Stimulated activated CD8-positive, alpha-beta memory T cell treated with anti-CD3 and anti-CD28 coated beads, Interleukin-12 subunit alpha, Interleukin-12 subunit beta, amount 100 ng/mL, for 24 hours (primary cell): ENCODE data around the gene DPF1.
"Not testable (repeated sequence)": the region's sequence is repeated elsewhere in the genome, so short reads cannot be mapped to it uniquely, and the experiment has no call there.

ENCODE experiments used
- DNase-seq: peaks from one replicate; pipeline ENCODE4 v3.0.0-alpha.2; 2020; ENCODE audit errors: extremely low read depth

Gene DPF1

GRCh38 chr19:38250821-38251563 is 27.0 kb upstream of the DPF1 start:
- DNase-seq, result no peak

- DNase-seq, result no peak
These were observed 26.4 kb upstream of the DPF1 start for GRCh38 chr19:38250428-38250820.

- DNase-seq, result no peak
These were observed 24.4 kb upstream of the DPF1 start for GRCh38 chr19:38248421-38248820.

- DNase-seq, result no peak
These were observed 23.8 kb upstream of the DPF1 start for GRCh38 chr19:38247734-38248268.

GRCh38 chr19:38247126-38247525 is 23.1 kb upstream of the DPF1 start:
- no peak for DNase-seq

- DNase-seq, result no peak
These were observed 21.9 kb upstream of the DPF1 start for GRCh38 chr19:38245826-38246498.

- DNase-seq, result no peak
These were observed 19.3 kb upstream of the DPF1 start for GRCh38 chr19:38243279-38243673.

- DNase-seq, result no peak
These were observed 15.8 kb upstream of the DPF1 start for GRCh38 chr19:38239816-38240215.

GRCh38 chr19:38234615-38235014 is 10.6 kb upstream of the DPF1 start:
- no peak for DNase-seq

GRCh38 chr19:38233740-38234251 is 9.8 kb upstream of the DPF1 start:
- peak; percentile 50 for DNase-seq

GRCh38 chr19:38231918-38232317 is 7.9 kb upstream of the DPF1 start:
- DNase-seq, result no peak

GRCh38 chr19:38230506-38231133 is 6.6 kb upstream of the DPF1 start:
- DNase-seq, result not testable (repeated sequence)

- peak; percentile 43 for DNase-seq
These were observed 5.6 kb upstream of the DPF1 start for GRCh38 chr19:38229585-38230073.

GRCh38 chr19:38228491-38229439 is 4.7 kb upstream of the DPF1 start:
- no peak for DNase-seq

- no peak for DNase-seq
These were observed 4.0 kb upstream of the DPF1 start for GRCh38 chr19:38228005-38228377.

- DNase-seq, result no peak
These were observed 3.4 kb upstream of the DPF1 start for GRCh38 chr19:38227287-38228004.

GRCh38 chr19:38224863-38225218 is 819 bp upstream of the DPF1 start:
- not testable (repeated sequence) for DNase-seq

- no peak for DNase-seq
These were observed 407 bp downstream of the DPF1 start for GRCh38 chr19:38223617-38224013.

- no peak for DNase-seq
These were observed 901 bp downstream of the DPF1 start for GRCh38 chr19:38223119-38223523.
